ENCODE results near the gene SCARB2.

SCARB2 gene

DNA sequence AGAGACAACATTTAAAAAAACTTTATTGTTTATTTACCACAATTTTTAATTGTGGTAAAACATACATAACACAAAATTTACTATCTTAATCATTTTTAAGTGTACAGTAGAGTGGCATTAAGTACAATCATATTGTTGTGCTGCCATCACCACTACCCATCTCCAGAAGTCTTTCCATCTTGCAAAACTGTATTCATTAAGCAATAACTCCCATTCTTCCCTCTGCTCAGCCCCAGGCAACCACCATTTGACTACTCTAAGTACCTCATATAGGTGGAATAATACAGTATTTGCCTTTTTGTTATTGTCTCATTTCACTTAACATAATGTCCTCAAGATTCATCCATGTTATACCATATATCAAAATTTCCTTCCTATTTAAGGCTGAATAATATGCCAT, 25.1 kb upstream of the SCARB2 start:
- no peak overlapping the region for H3K4me3 ChIP-seq (ENCODE audit: low read length, poor library complexity, severe bottlenecking)
- H3K9me2 ChIP-seq (replicated peaks; ENCODE audit: low read depth, low read length) = no peaks in the 10 kb centered on the region
- H3K4me1 ChIP-seq (ENCODE audit: insufficient read depth, low read length, poor library complexity, severe bottlenecking) = no peaks in the 10 kb centered on the region
- H4K20me1 ChIP-seq (ENCODE audit: insufficient read depth, low read length, poor library complexity, severe bottlenecking) = no peaks in the 10 kb centered on the region
- no peaks in the 10 kb centered on the region for H3K27me3 ChIP-seq (ENCODE audit: insufficient read depth, low read length, poor library complexity, severe bottlenecking)
- TF ChIP-seq, protein P1, sequence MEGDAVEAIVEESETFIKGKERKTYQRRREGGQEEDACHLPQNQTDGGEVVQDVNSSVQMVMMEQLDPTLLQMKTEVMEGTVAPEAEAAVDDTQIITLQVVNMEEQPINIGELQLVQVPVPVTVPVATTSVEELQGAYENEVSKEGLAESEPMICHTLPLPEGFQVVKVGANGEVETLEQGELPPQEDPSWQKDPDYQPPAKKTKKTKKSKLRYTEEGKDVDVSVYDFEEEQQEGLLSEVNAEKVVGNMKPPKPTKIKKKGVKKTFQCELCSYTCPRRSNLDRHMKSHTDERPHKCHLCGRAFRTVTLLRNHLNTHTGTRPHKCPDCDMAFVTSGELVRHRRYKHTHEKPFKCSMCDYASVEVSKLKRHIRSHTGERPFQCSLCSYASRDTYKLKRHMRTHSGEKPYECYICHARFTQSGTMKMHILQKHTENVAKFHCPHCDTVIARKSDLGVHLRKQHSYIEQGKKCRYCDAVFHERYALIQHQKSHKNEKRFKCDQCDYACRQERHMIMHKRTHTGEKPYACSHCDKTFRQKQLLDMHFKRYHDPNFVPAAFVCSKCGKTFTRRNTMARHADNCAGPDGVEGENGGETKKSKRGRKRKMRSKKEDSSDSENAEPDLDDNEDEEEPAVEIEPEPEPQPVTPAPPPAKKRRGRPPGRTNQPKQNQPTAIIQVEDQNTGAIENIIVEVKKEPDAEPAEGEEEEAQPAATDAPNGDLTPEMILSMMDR (conservative IDR thresholded peaks at IDR 0.05; ENCODE audit: low read length) = no peak
- TF ChIP-seq EZH2phosphoT487 (IDR thresholded peaks at IDR 0.05; ENCODE audit: borderline replicate concordance) = no peak
- peaks cover 7% of the 10 kb centered on the region; the same call in 1 of the 2 replicates for H3K9me3 ChIP-seq (ENCODE audit: insufficient read depth, low read depth, low read length)
- H3K79me2 ChIP-seq (ENCODE audit: insufficient read depth, low read length) = no peaks in the 10 kb centered on the region
- H3K9ac ChIP-seq (ENCODE audit: low read depth, low read length, poor library complexity, severe bottlenecking) = no peak overlapping the region
- no peak overlapping the region for H3K4me2 ChIP-seq (ENCODE audit: low read depth, low read length, poor library complexity, severe bottlenecking)
- no peak overlapping the region for H2AFZ ChIP-seq (ENCODE audit: low read length)
- no peaks in the 10 kb centered on the region for H3F3A ChIP-seq (ENCODE audit: low read depth)
- H3K36me3 ChIP-seq (ENCODE audit: insufficient read depth, low read length) = no peaks in the 10 kb centered on the region

- Histone ChIP-seq H3K4me3 (ENCODE audit: low read length, poor library complexity, severe bottlenecking) (no peak overlapping the region), H4K20me1 (ENCODE audit: insufficient read depth, low read length, poor library complexity, severe bottlenecking) (no peaks in the 10 kb centered on the region), H3K4me2 (ENCODE audit: low read depth, low read length, poor library complexity, severe bottlenecking) (no peak overlapping the region), H2AFZ (ENCODE audit: low read length) (no peak overlapping the region), H3K27me3 (ENCODE audit: insufficient read depth, low read length, poor library complexity, severe bottlenecking) (no peaks in the 10 kb centered on the region), H3K9me3 (ENCODE audit: insufficient read depth, low read depth, low read length) (peaks cover 7% of the 10 kb centered on the region; the same call in 1 of the 2 replicates), H3K36me3 (ENCODE audit: insufficient read depth, low read length) (no peaks in the 10 kb centered on the region), H3F3A (ENCODE audit: low read depth) (no peaks in the 10 kb centered on the region), H3K4me1 (ENCODE audit: insufficient read depth, low read length, poor library complexity, severe bottlenecking) (no peaks in the 10 kb centered on the region), H3K79me2 (ENCODE audit: insufficient read depth, low read length) (no peaks in the 10 kb centered on the region), H3K9me2 (replicated peaks; ENCODE audit: low read depth, low read length) (no peaks in the 10 kb centered on the region), H3K9ac (ENCODE audit: low read depth, low read length, poor library complexity, severe bottlenecking) (no peak overlapping the region)
- no peak for TF ChIP-seq EZH2phosphoT487 (IDR thresholded peaks at IDR 0.05; ENCODE audit: borderline replicate concordance)
- TF ChIP-seq, protein P1 (conservative IDR thresholded peaks at IDR 0.05; ENCODE audit: low read length) = no peak
Observed at GRCh38 chr4:76238236-76238635, 24.6 kb upstream of the SCARB2 start.

DNA sequence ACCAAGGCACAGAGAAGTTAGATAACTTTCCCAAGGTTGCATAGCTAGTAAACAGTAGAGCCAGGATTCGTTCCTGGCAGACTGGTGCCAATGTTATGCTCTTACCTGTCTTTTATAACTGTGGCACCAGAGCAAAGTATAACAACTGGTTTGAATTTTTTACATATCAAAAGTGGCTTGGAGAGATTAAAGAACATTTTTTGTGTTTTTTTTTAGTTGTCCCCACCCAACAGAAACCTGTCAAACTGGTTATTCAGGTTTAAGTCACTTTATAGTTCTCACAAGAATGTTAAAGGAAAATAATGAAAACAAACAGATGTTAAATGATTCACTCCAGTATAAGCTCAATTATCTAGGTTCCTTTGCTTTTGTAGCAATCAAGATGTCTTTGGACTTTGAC, 22.3 kb upstream of the SCARB2 start:
- peaks cover 7% of the 10 kb centered on the region; the same call in 1 of the 2 replicates for H3K9me3 ChIP-seq (ENCODE audit: insufficient read depth, low read depth, low read length)

More for the DNA sequence above, 22.3 kb upstream of the SCARB2 start:
- Histone ChIP-seq H3K36me3 (ENCODE audit: insufficient read depth, low read length) (no peaks in the 10 kb centered on the region), H4K20me1 (ENCODE audit: insufficient read depth, low read length, poor library complexity, severe bottlenecking) (no peaks in the 10 kb centered on the region), H3K79me2 (ENCODE audit: insufficient read depth, low read length) (no peaks in the 10 kb centered on the region), H3K4me3 (ENCODE audit: low read length, poor library complexity, severe bottlenecking) (no peak overlapping the region), H2AFZ (ENCODE audit: low read length) (no peak overlapping the region), H3K9me2 (replicated peaks; ENCODE audit: low read depth, low read length) (no peaks in the 10 kb centered on the region), H3F3A (ENCODE audit: low read depth) (no peaks in the 10 kb centered on the region), H3K9ac (ENCODE audit: low read depth, low read length, poor library complexity, severe bottlenecking) (no peak overlapping the region), H3K4me1 (ENCODE audit: insufficient read depth, low read length, poor library complexity, severe bottlenecking) (no peaks in the 10 kb centered on the region), H3K27me3 (ENCODE audit: insufficient read depth, low read length, poor library complexity, severe bottlenecking) (no peaks in the 10 kb centered on the region), H3K4me2 (ENCODE audit: low read depth, low read length, poor library complexity, severe bottlenecking) (no peak overlapping the region)
- TF ChIP-seq, protein P1 (conservative IDR thresholded peaks at IDR 0.05; ENCODE audit: low read length) = no peak
- no peak for TF ChIP-seq EZH2phosphoT487 (IDR thresholded peaks at IDR 0.05; ENCODE audit: borderline replicate concordance)

Measured in Loucy (cell line).